H1 (cell line): ENCODE data around the gene OBSCN. TPM values are rescaled to one million over a fixed set of nuclear protein-coding genes. Genes with fewer than 3 reads are reported as not detected.

Experiments used
- ATF2 ChIP-seq: IDR thresholded peaks from 2 replicates; pipeline ENCODE4 v1.6.1; 2012; ENCODE audit warnings: low read length, inconsistent platforms
- CTBP2 ChIP-seq: IDR thresholded peaks from 2 replicates; pipeline ENCODE4 v1.7.0; 2011; ENCODE audit warnings: borderline replicate concordance, mild to moderate bottlenecking, moderate library complexity, mixed read lengths, low read length; ENCODE audit not compliant: insufficient read depth, insufficient read length
- EP300 ChIP-seq, 2 experiments: IDR thresholded peaks; 1 replicate in 1 of 2; 2 replicates in 1 of 2; pipeline ENCODE4 v1.6.1; 2011 to 2012; ENCODE audit warnings: low read depth in 2 of 2, low read length in 2 of 2, mild to moderate bottlenecking in 2 of 2, borderline replicate concordance in 1 of 2, inconsistent platforms in 1 of 2, moderate library complexity in 1 of 2
- JUND ChIP-seq: IDR thresholded peaks from 2 replicates; pipeline ENCODE4 v1.6.1; 2011; ENCODE audit warnings: mild to moderate bottlenecking, improper control_type of control experiment, low read length
- KDM5A ChIP-seq: fragments of 200-600 bp; IDR thresholded peaks from 2 replicates; pipeline ENCODE4 v1.7.1; 2012; ENCODE audit warnings: mild to moderate bottlenecking, low read length, inconsistent platforms, mixed read lengths
- NRF1 ChIP-seq: IDR thresholded peaks from 2 replicates; pipeline ENCODE4 v1.6.1; 2011; ENCODE audit warnings: mild to moderate bottlenecking, low read depth, low read length, improper control_type of control experiment
- RBBP5 ChIP-seq: IDR thresholded peaks from 2 replicates; pipeline ENCODE4 v1.7.1; 2012; ENCODE audit warnings: low read depth, mild to moderate bottlenecking, inconsistent platforms, low read length, moderate library complexity, borderline replicate concordance
- SAP30 ChIP-seq: fragments of 300-600 bp; sonication (generic); IDR thresholded peaks from 2 replicates; pipeline ENCODE4 v1.7.1; 2012; ENCODE audit warnings: low read length, moderate library complexity, mild to moderate bottlenecking, inconsistent platforms; ENCODE audit not compliant: insufficient read depth, insufficient replicate concordance
- SP2 ChIP-seq: IDR thresholded peaks from 2 replicates; pipeline ENCODE4 v1.6.1; 2012; ENCODE audit warnings: mild to moderate bottlenecking, low read length, inconsistent platforms
- TCF12 ChIP-seq: IDR thresholded peaks from 2 replicates; pipeline ENCODE4 v1.6.1; 2011; ENCODE audit warnings: low read depth, mild to moderate bottlenecking, low read length
- polyA plus RNA-seq, 7 experiments: library from polyadenylated mRNA; depleted of rRNA in 3 of 7; stranded (reverse) in 5 of 7; unstranded in 2 of 7; fragments of >200 nt in 5 of 7; fragments of 200-250 nt in 2 of 7; gene quantifications; 1 replicate in 5 of 7; 2 replicates in 1 of 7; 4 replicates in 1 of 7; pipeline versions ENCODE4 v1.2.1 to v1.2.3, GENCODE V29; 2011 to 2013; ENCODE audit warnings: missing spikeins in 2 of 7, mixed read lengths in 2 of 7
- total RNA-seq: library from RNA; stranded (reverse); fragmentation: NEBNext Ultra II Directional; extraction: Animal tissue kit (Norgen Biotek cat#: 25700); gene quantifications from 2 replicates; pipeline ENCODE4 v1.2.1, GENCODE V29; 2021
- TF ChIP-seq, protein P1 (sequence below), 3 experiments: IDR thresholded peaks; 1 replicate in 2 of 3; 2 replicates in 1 of 3; pipeline versions ENCODE4 v1.5.1 to v1.6.1; 2011; ENCODE audit warnings: low read length in 3 of 3, mild to moderate bottlenecking in 3 of 3, inconsistent platforms in 2 of 3, low read depth in 1 of 3, moderate library complexity in 1 of 3; ENCODE audit not compliant: insufficient read depth in 1 of 3; ENCODE audit errors: control extremely low read depth in 1 of 3
- TF ChIP-seq, protein P2 (sequence below): IDR thresholded peaks from 2 replicates; pipeline ENCODE4 v1.6.1; 2011; ENCODE audit warnings: low read length, improper control_type of control experiment
- TF ChIP-seq, protein P3 (sequence below): IDR thresholded peaks from 2 replicates; pipeline ENCODE4 v1.6.1; 2012; ENCODE audit warnings: inconsistent platforms

Gene OBSCN
- total and polyA plus RNA-seq, 2 of the 8 experiments (the other 6 are each of a cell fraction or from before 2014, with no cell fraction given), result 7.5 to 28.4 TPM

- TF ChIP-seq NRF1 (no peak), CTBP2 (no peak), ATF2 (no peak), RBBP5 (peak; percentile 8; the same call in 1 of the 2 replicates), SP2 (no peak), KDM5A (no peak), SAP30 (no peak), EP300 (IDR thresholded peaks at IDR 0.05; ENCODE audit: borderline replicate concordance in 1 of 2, low read depth in 2 of 2, low read length in 2 of 2) (no peak), TCF12 (no peak), JUND (no peak)
- TF ChIP-seq, protein P1, sequence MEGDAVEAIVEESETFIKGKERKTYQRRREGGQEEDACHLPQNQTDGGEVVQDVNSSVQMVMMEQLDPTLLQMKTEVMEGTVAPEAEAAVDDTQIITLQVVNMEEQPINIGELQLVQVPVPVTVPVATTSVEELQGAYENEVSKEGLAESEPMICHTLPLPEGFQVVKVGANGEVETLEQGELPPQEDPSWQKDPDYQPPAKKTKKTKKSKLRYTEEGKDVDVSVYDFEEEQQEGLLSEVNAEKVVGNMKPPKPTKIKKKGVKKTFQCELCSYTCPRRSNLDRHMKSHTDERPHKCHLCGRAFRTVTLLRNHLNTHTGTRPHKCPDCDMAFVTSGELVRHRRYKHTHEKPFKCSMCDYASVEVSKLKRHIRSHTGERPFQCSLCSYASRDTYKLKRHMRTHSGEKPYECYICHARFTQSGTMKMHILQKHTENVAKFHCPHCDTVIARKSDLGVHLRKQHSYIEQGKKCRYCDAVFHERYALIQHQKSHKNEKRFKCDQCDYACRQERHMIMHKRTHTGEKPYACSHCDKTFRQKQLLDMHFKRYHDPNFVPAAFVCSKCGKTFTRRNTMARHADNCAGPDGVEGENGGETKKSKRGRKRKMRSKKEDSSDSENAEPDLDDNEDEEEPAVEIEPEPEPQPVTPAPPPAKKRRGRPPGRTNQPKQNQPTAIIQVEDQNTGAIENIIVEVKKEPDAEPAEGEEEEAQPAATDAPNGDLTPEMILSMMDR (IDR thresholded peaks at IDR 0.05; ENCODE audit: control extremely low read depth in 1 of 3, insufficient read depth in 1 of 3, low read depth in 1 of 3, low read length in 3 of 3), result no peak
- TF ChIP-seq, protein P2, sequence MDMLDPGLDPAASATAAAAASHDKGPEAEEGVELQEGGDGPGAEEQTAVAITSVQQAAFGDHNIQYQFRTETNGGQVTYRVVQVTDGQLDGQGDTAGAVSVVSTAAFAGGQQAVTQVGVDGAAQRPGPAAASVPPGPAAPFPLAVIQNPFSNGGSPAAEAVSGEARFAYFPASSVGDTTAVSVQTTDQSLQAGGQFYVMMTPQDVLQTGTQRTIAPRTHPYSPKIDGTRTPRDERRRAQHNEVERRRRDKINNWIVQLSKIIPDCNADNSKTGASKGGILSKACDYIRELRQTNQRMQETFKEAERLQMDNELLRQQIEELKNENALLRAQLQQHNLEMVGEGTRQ, result no peak
- TF ChIP-seq, protein P3, sequence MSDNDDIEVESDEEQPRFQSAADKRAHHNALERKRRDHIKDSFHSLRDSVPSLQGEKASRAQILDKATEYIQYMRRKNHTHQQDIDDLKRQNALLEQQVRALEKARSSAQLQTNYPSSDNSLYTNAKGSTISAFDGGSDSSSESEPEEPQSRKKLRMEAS, result 0 out of 2 replicates have a peak, but pooled peaks have one; percentile 23
These were observed 171.1 kb downstream of the OBSCN start (continued) for GRCh38 chr1:228378873-228379460.
